BE2C (cell line): Measurements from ENCODE around the gene ATIC.

ENCODE experiments used
- DNase-seq: peaks from one replicate; pipeline ENCODE4 v3.0.0-alpha.2; 2020
- H3K27me3 ChIP-seq: fragments of 250-450 bp; sonication (Bioruptor Pico); 2 replicates; pipeline ENCODE4 v1.5.1; 2020; ENCODE audit warnings: mild to moderate bottlenecking
- H3K36me3 ChIP-seq: fragments of 250-450 bp; sonication (Bioruptor Pico); 2 replicates; pipeline ENCODE4 v1.5.1; 2020; ENCODE audit warnings: mild to moderate bottlenecking
- H3K4me1 ChIP-seq: fragments of 250-450 bp; sonication (Bioruptor Pico); 2 replicates; pipeline ENCODE4 v1.5.1; 2020
- H3K4me3 ChIP-seq: 2 replicates; pipeline ENCODE4 v1.5.1; 2011; ENCODE audit warnings: low read depth, low read length
- H3K9me3 ChIP-seq: fragments of 250-450 bp; sonication (Bioruptor Pico); 2 replicates; pipeline ENCODE4 v1.5.1; 2020
- CTCF ChIP-seq: IDR thresholded peaks from 2 replicates; pipeline ENCODE4 v1.5.1; 2012; ENCODE audit warnings: mild to moderate bottlenecking, low read depth, low read length

Gene ATIC

GRCh38 chr2:215319500-215319899 lies 7.6 kb downstream of the ATIC start:
- DNase-seq, result no peak
- Histone ChIP-seq H3K9me3 (no peaks in the 10 kb centered on the region), H3K27me3 (no peaks in the 10 kb centered on the region; the same call in 1 of the 2 replicates), H3K36me3 (peaks cover 77% of the 10 kb centered on the region), H3K4me3 (no peak overlapping the region), H3K4me1 (no peaks in the 10 kb centered on the region)
- TF ChIP-seq CTCF, result no peak

GRCh38 chr2:215320102-215320501 lies 8.2 kb downstream of the ATIC start:
- Histone ChIP-seq H3K4me3 (no peak overlapping the region), H3K36me3 (peaks cover 77% of the 10 kb centered on the region), H3K27me3 (no peaks in the 10 kb centered on the region; the same call in 1 of the 2 replicates), H3K9me3 (no peaks in the 10 kb centered on the region), H3K4me1 (no peaks in the 10 kb centered on the region)
- DNase-seq, result no peak
- TF ChIP-seq CTCF, result no peak

GRCh38 chr2:215320679-215321078 lies 8.8 kb downstream of the ATIC start:
- Histone ChIP-seq H3K27me3 (no peaks in the 10 kb centered on the region; the same call in 1 of the 2 replicates), H3K4me3 (no peak overlapping the region), H3K9me3 (no peaks in the 10 kb centered on the region), H3K36me3 (peaks cover 76% of the 10 kb centered on the region), H3K4me1 (no peaks in the 10 kb centered on the region)
- no peak for DNase-seq
- TF ChIP-seq CTCF, result no peak

- no peaks in the 10 kb centered on the region for H3K9me3 ChIP-seq
- H3K4me1 ChIP-seq, result no peaks in the 10 kb centered on the region
- peaks cover 75% of the 10 kb centered on the region for H3K36me3 ChIP-seq
- DNase-seq, result no peak
- no peak for TF ChIP-seq CTCF
- H3K4me3 ChIP-seq, result no peak overlapping the region
- no peaks in the 10 kb centered on the region; the same call in 1 of the 2 replicates for H3K27me3 ChIP-seq
Measured at GRCh38 chr2:215324811-215325210, 13.0 kb downstream of the ATIC start.

GRCh38 chr2:215328066-215328465 lies 16.2 kb downstream of the ATIC start:
- TF ChIP-seq CTCF, result no peak
- Histone ChIP-seq H3K36me3 (peaks cover 68% of the 10 kb centered on the region), H3K9me3 (no peaks in the 10 kb centered on the region)

GRCh38 chr2:215332872-215333595 lies 21.2 kb downstream of the ATIC start:
- H3K27me3 ChIP-seq, result no peaks in the 10 kb centered on the region
- DNase-seq, result no peak
- peaks cover 57% of the 10 kb centered on the region for H3K36me3 ChIP-seq
- no peak for TF ChIP-seq CTCF
- no peaks in the 10 kb centered on the region for H3K4me1 ChIP-seq
- H3K4me3 ChIP-seq, result no peak overlapping the region
- H3K9me3 ChIP-seq, result no peaks in the 10 kb centered on the region

More at GRCh38 chr2:215328066-215328465, 16.2 kb downstream of the ATIC start:
- no peaks in the 10 kb centered on the region for H3K27me3 ChIP-seq
- no peak for DNase-seq
- H3K4me1 ChIP-seq, result no peaks in the 10 kb centered on the region
- H3K4me3 ChIP-seq, result no peak overlapping the region
